ES-I3 (cell line): ENCODE data around the gene SGTB.
"Not testable (repeated sequence)": the region's sequence is repeated elsewhere in the genome, so short reads cannot be mapped to it uniquely, and the experiment has no call there.

Experiments used
- H3K36me3 ChIP-seq: 2 replicates; pipeline ENCODE4 v1.6.1; 2013; ENCODE audit warnings: mild to moderate bottlenecking, low read length, control low read depth, moderate library complexity; ENCODE audit not compliant: insufficient read depth
- H3K4me1 ChIP-seq: 2 replicates; pipeline ENCODE4 v1.6.1; 2013; ENCODE audit warnings: mild to moderate bottlenecking, control low read depth, low read length; ENCODE audit not compliant: insufficient read depth
- H3K9ac ChIP-seq: 2 replicates; pipeline ENCODE4 v1.6.1; 2013; ENCODE audit warnings: low read depth, mild to moderate bottlenecking, low read length, moderate library complexity
- H3K9me3 ChIP-seq: 2 replicates; pipeline ENCODE4 v1.6.1; 2013; ENCODE audit warnings: mild to moderate bottlenecking, low read length, moderate library complexity; ENCODE audit not compliant: control insufficient read depth, insufficient read depth

SGTB gene

GRCh38 chr5:65663804-65664521 is 57.9 kb downstream of the SGTB start:
- no peaks in the 10 kb centered on the region for H3K36me3 ChIP-seq
- H3K9ac ChIP-seq: no peak overlapping the region
- H3K4me1 ChIP-seq: no peaks in the 10 kb centered on the region
- no peaks in the 10 kb centered on the region for H3K9me3 ChIP-seq

- H3K9ac ChIP-seq: no peak overlapping the region
- H3K36me3 ChIP-seq: no peaks in the 10 kb centered on the region
- no peaks in the 10 kb centered on the region for H3K9me3 ChIP-seq
- no peaks in the 10 kb centered on the region for H3K4me1 ChIP-seq
These were observed 67.2 kb downstream of the SGTB start for GRCh38 chr5:65654713-65655112.

- no peaks in the 10 kb centered on the region for H3K9me3 ChIP-seq
- H3K4me1 ChIP-seq: no peaks in the 10 kb centered on the region; the same call in 1 of the 2 replicates
- no peak overlapping the region for H3K9ac ChIP-seq
- no peaks in the 10 kb centered on the region for H3K36me3 ChIP-seq
These were observed 70.8 kb downstream of the SGTB start for GRCh38 chr5:65651144-65651543.

- H3K9me3 ChIP-seq: no peaks in the 10 kb centered on the region
- no peaks in the 10 kb centered on the region for H3K36me3 ChIP-seq
- no peak overlapping the region for H3K9ac ChIP-seq
- H3K4me1 ChIP-seq: no peaks in the 10 kb centered on the region; the same call in 1 of the 2 replicates
These were observed 74.0 kb downstream of the SGTB start for GRCh38 chr5:65647941-65648340.

GRCh38 chr5:65646938-65647337 is 75.0 kb downstream of the SGTB start:
- no peaks in the 10 kb centered on the region; the same call in 1 of the 2 replicates for H3K4me1 ChIP-seq
- no peaks in the 10 kb centered on the region for H3K9me3 ChIP-seq
- H3K9ac ChIP-seq: no peak overlapping the region
- H3K36me3 ChIP-seq: no peaks in the 10 kb centered on the region

GRCh38 chr5:65640240-65640639 is 81.7 kb downstream of the SGTB start:
- Histone ChIP-seq H3K36me3 (no peaks in the 10 kb centered on the region; the same call in none of the 2 replicates), H3K9ac (no peak overlapping the region), H3K9me3 (no peaks in the 10 kb centered on the region), H3K4me1 (no peaks in the 10 kb centered on the region)

GRCh38 chr5:65630981-65631380 is 90.9 kb downstream of the SGTB start:
- Histone ChIP-seq H3K9ac (no peak overlapping the region), H3K36me3 (no peaks in the 10 kb centered on the region), H3K9me3 (no peaks in the 10 kb centered on the region), H3K4me1 (no peaks in the 10 kb centered on the region)

- no peaks in the 10 kb centered on the region for H3K9me3 ChIP-seq
- peak overlapping the region; percentile 84 for H3K9ac ChIP-seq
- no peaks in the 10 kb centered on the region for H3K4me1 ChIP-seq
- no peaks in the 10 kb centered on the region for H3K36me3 ChIP-seq
These were observed 96.2 kb downstream of the SGTB start for GRCh38 chr5:65625743-65626142.

GRCh38 chr5:65624571-65625555 is 97.0 kb downstream of the SGTB start, which contains the start of the genes SHLD3 and TRAPPC13:
Gene SHLD3 (plus strand): TSS chr5:65625027. CDS start chr5:65629588, 4,561 bp downstream.
Gene TRAPPC13 (plus strand): TSS chr5:65625027. CDS start chr5:65625061, 34 bp downstream.
- H3K9ac ChIP-seq: peak within 1 kb of the TSS; percentile 84
- no peaks in the 10 kb centered on the region for H3K36me3 ChIP-seq
- no peaks in the 10 kb centered on the region for H3K9me3 ChIP-seq
- no peaks in the 10 kb centered on the region for H3K4me1 ChIP-seq

GRCh38 chr5:65624025-65624570 is 97.8 kb downstream of the SGTB start, which contains the start of gene TRIM23:
Gene TRIM23 (minus strand): TSS chr5:65624333. CDS start chr5:65624274, 59 bp downstream.
- Histone ChIP-seq H3K9me3 (no peaks in the 10 kb centered on the region), H3K4me1 (no peaks in the 10 kb centered on the region), H3K36me3 (no peaks in the 10 kb centered on the region), H3K9ac (peak within 1 kb of the TSS; percentile 84)

- H3K9me3 ChIP-seq: no peaks in the 10 kb centered on the region
- H3K4me1 ChIP-seq: no peaks in the 10 kb centered on the region
- H3K9ac ChIP-seq: peak overlapping the region; percentile 84
- no peaks in the 10 kb centered on the region for H3K36me3 ChIP-seq
These were observed 98.4 kb downstream of the SGTB start for GRCh38 chr5:65623482-65623881.

GRCh38 chr5:65621961-65622360 is 99.9 kb downstream of the SGTB start:
- H3K9ac ChIP-seq, H3K36me3 ChIP-seq, H3K9me3 ChIP-seq, H3K4me1 ChIP-seq: not testable (repeated sequence)

GRCh38 chr5:65620021-65620420 is 101.9 kb downstream of the SGTB start:
- Histone ChIP-seq H3K4me1 (no peaks in the 10 kb centered on the region), H3K9ac (no peak overlapping the region), H3K9me3 (no peaks in the 10 kb centered on the region), H3K36me3 (no peaks in the 10 kb centered on the region)
